ENCODE results near the gene UNC5B.

Gene UNC5B

GRCh38 chr10:71219918-71220688 lies 7.7 kb downstream of the UNC5B start:
- H3K4me3 ChIP-seq (ENCODE audit: low read depth, low read length): no peak overlapping the region
- H3K79me2 ChIP-seq: no peaks in the 10 kb centered on the region
- no peak overlapping the region for H3K27ac ChIP-seq
- no peak overlapping the region for H3K9ac ChIP-seq
- no peaks in the 10 kb centered on the region for H3K9me3 ChIP-seq (ENCODE audit: control insufficient read depth, low read length)
- TF ChIP-seq, protein P1, sequence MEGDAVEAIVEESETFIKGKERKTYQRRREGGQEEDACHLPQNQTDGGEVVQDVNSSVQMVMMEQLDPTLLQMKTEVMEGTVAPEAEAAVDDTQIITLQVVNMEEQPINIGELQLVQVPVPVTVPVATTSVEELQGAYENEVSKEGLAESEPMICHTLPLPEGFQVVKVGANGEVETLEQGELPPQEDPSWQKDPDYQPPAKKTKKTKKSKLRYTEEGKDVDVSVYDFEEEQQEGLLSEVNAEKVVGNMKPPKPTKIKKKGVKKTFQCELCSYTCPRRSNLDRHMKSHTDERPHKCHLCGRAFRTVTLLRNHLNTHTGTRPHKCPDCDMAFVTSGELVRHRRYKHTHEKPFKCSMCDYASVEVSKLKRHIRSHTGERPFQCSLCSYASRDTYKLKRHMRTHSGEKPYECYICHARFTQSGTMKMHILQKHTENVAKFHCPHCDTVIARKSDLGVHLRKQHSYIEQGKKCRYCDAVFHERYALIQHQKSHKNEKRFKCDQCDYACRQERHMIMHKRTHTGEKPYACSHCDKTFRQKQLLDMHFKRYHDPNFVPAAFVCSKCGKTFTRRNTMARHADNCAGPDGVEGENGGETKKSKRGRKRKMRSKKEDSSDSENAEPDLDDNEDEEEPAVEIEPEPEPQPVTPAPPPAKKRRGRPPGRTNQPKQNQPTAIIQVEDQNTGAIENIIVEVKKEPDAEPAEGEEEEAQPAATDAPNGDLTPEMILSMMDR (IDR thresholded peaks at IDR 0.05): no peak
- no peaks in the 10 kb centered on the region for H3K27me3 ChIP-seq (ENCODE audit: control insufficient read depth, insufficient read depth, low read length)
- H2AFZ ChIP-seq: no peak overlapping the region
- no peaks in the 10 kb centered on the region for H3K36me3 ChIP-seq (ENCODE audit: control insufficient read depth, insufficient read depth, low read length)
- H3K4me1 ChIP-seq: no peaks in the 10 kb centered on the region
- H3K4me2 ChIP-seq (ENCODE audit: low read length): no peak overlapping the region

DNA sequence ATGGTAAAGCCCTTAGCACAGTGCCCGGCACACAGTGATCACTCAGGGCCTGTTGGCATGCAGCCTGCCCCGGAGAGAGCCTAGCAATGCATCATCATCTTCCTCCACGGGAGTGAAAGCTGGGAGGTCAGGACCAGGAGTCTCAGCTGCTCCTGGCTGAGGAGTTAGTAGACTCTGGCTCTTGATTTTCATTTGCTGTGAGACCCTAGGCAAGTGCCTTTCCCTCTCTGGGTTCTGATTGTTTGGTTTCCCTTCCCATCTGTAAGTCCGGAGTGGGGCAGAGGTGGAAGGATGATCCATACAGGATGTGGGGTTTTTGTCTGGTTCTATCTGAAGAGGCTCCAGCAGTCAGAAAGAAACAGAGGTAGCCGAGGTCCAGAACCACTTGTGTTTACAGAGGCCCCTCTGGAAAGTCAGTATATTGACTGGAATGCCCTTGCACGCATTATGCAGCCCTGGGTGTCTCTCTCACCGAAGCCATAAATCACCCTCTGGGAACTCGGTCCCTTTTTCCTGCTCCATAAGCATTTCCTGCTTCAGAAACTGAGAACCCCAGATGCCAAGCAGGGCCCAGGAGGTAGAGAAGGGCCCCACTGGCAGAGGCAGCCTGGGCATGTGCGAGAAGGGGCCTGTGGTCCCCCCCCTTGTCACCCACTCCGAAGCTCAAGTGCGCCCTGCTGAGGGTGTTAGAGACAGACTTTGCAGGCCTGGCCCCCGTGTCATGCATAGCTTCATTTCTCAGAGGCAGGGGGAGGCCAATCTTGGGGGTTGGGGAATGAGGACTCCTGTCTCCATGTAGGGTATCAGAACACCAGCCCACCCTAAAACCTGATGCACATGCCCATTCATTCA lies 8.5 kb downstream of the UNC5B start:
- Histone ChIP-seq H3K4me1 (no peaks in the 10 kb centered on the region), H3K27ac (no peak overlapping the region), H3K36me3 (ENCODE audit: control insufficient read depth, insufficient read depth, low read length) (no peaks in the 10 kb centered on the region), H3K4me2 (ENCODE audit: low read length) (no peak overlapping the region), H3K79me2 (no peaks in the 10 kb centered on the region), H3K9me3 (ENCODE audit: control insufficient read depth, low read length) (no peaks in the 10 kb centered on the region), H3K4me3 (ENCODE audit: low read depth, low read length) (no peak overlapping the region), H3K27me3 (ENCODE audit: control insufficient read depth, insufficient read depth, low read length) (no peaks in the 10 kb centered on the region), H3K9ac (no peak overlapping the region), H2AFZ (no peak overlapping the region)
- TF ChIP-seq, protein P1 (IDR thresholded peaks at IDR 0.05): no peak

GRCh38 chr10:71221586-71222202 lies 9.3 kb downstream of the UNC5B start:
- H3K79me2 ChIP-seq: no peaks in the 10 kb centered on the region
- no peaks in the 10 kb centered on the region for H3K9me3 ChIP-seq (ENCODE audit: control insufficient read depth, low read length)
- no peak overlapping the region for H3K4me3 ChIP-seq (ENCODE audit: low read depth, low read length)
- H3K9ac ChIP-seq: no peak overlapping the region
- no peaks in the 10 kb centered on the region for H3K36me3 ChIP-seq (ENCODE audit: control insufficient read depth, insufficient read depth, low read length)
- TF ChIP-seq, protein P1 (IDR thresholded peaks at IDR 0.05): no peak
- H3K27ac ChIP-seq: no peak overlapping the region
- H3K4me2 ChIP-seq (ENCODE audit: low read length): no peak overlapping the region
- no peaks in the 10 kb centered on the region for H3K4me1 ChIP-seq
- H3K27me3 ChIP-seq (ENCODE audit: control insufficient read depth, insufficient read depth, low read length): no peaks in the 10 kb centered on the region
- H2AFZ ChIP-seq: no peak overlapping the region

- Histone ChIP-seq H3K27ac (no peak overlapping the region), H3K9me3 (ENCODE audit: control insufficient read depth, low read length) (no peaks in the 10 kb centered on the region), H3K4me1 (no peaks in the 10 kb centered on the region), H3K4me3 (ENCODE audit: low read depth, low read length) (no peak overlapping the region), H3K79me2 (no peaks in the 10 kb centered on the region), H2AFZ (no peak overlapping the region), H3K9ac (no peak overlapping the region), H3K36me3 (ENCODE audit: control insufficient read depth, insufficient read depth, low read length) (no peaks in the 10 kb centered on the region), H3K4me2 (ENCODE audit: low read length) (no peak overlapping the region), H3K27me3 (ENCODE audit: control insufficient read depth, insufficient read depth, low read length) (no peaks in the 10 kb centered on the region)
- TF ChIP-seq, protein P1 (IDR thresholded peaks at IDR 0.05): no peak
These were observed 10.4 kb downstream of the UNC5B start for GRCh38 chr10:71222601-71223346.
